ENCODE measurements around the gene PTCHD1.

GRCh38 chrX:23292354-23292987 is 42.2 kb upstream of the PTCHD1 start:
- TF ChIP-seq ZNF274 (IDR thresholded peaks at IDR 0.05; ENCODE audit: low read depth, low read length): no peak
- no peak for TF ChIP-seq SUZ12 (IDR thresholded peaks at IDR 0.05; ENCODE audit: extremely low read depth, insufficient read depth, insufficient read length)
- no peak for TF ChIP-seq YY1 (IDR thresholded peaks at IDR 0.05; ENCODE audit: insufficient read depth, insufficient read length)
